HUDEP-2 (cell line): ENCODE measurements around the gene SNX30.
"Not testable (repeated sequence)": the region's sequence is repeated elsewhere in the genome, so short reads cannot be mapped to it uniquely, and the experiment has no call there.

Source experiments
- DNase-seq, 76 experiments: peaks; one replicate each; lab custom pipeline; 2025; ENCODE audit not compliant: unreplicated experiment in 76 of 76; lab: John Stamatoyannopoulos, UW

The SNX30 gene

GRCh38 chr9:112750016-112750763 is at the start of gene SNX30:
TSS of gene SNX30 (plus strand) at chr9:112750760. CDS start at chr9:112751002, 242 bp downstream.
- DNase-seq, result peak in 74 of 76 experiments; percentile 22 to 90 (median 77)

GRCh38 chr9:112703304-112703703 is 47.3 kb upstream of the SNX30 start:
- no peak for DNase-seq

- no peak for DNase-seq
Measured at GRCh38 chr9:112705768-112706427, 44.7 kb upstream of the SNX30 start.

- DNase-seq, result peak in 1 of 76 experiments; percentile 1
Measured at GRCh38 chr9:112711050-112711689, 39.4 kb upstream of the SNX30 start.

- no peak for DNase-seq
Measured at GRCh38 chr9:112712678-112713077, 37.9 kb upstream of the SNX30 start.

GRCh38 chr9:112717661-112718331 is 32.8 kb upstream of the SNX30 start, which contains the start of gene INIP:
TSS of gene INIP (minus strand) at chr9:112718117. CDS start at chr9:112716485, 1,632 bp downstream.
- DNase-seq, result peak; percentile 3 to 98 (median 92)

GRCh38 chr9:112719241-112719691 is 31.3 kb upstream of the SNX30 start:
- DNase-seq, result no peak

GRCh38 chr9:112719696-112720095 is 30.9 kb upstream of the SNX30 start:
- no peak for DNase-seq

GRCh38 chr9:112720113-112720780 is 30.3 kb upstream of the SNX30 start:
- no peak for DNase-seq

- DNase-seq, result not testable (repeated sequence)
Measured at GRCh38 chr9:112722749-112723148, 27.8 kb upstream of the SNX30 start.

GRCh38 chr9:112725961-112726360 is 24.6 kb upstream of the SNX30 start:
- no peak for DNase-seq

- DNase-seq, result no peak
Measured at GRCh38 chr9:112726428-112726827, 24.1 kb upstream of the SNX30 start.

- DNase-seq, result no peak
Measured at GRCh38 chr9:112728401-112728800, 22.2 kb upstream of the SNX30 start.

- DNase-seq, result no peak
Measured at GRCh38 chr9:112731971-112732370, 18.6 kb upstream of the SNX30 start.

- no peak for DNase-seq
Measured at GRCh38 chr9:112734892-112735291, 15.7 kb upstream of the SNX30 start.

- peak in 1 of 76 experiments; percentile 1 for DNase-seq
Measured at GRCh38 chr9:112743216-112743836, 7.2 kb upstream of the SNX30 start.

GRCh38 chr9:112744177-112744576 is 6.4 kb upstream of the SNX30 start:
- no peak for DNase-seq

- no peak for DNase-seq
Measured at GRCh38 chr9:112747094-112747493, 3.5 kb upstream of the SNX30 start.

- no peak for DNase-seq
Measured at GRCh38 chr9:112750764-112751055, 150 bp downstream of the SNX30 start.
